Lower lobe of right lung (tissue), 2 donors: ENCODE data around the gene KLHL22. TPM values are rescaled to one million over a fixed set of nuclear protein-coding genes. Genes with fewer than 3 reads are reported as not detected.

Experiments used
- ATAC-seq, 2 donors: fragments of 200-7000 bp; cut with Tn5 transposase; one replicate each; pipeline ENCODE4 v1.9.1; 2020 to 2022; ENCODE audit warnings: mild to moderate bottlenecking in 2 of 2, moderate library complexity in 2 of 2
- DNase-seq: peaks from one replicate; pipeline ENCODE4 v3.0.0-alpha.2; 2020
- H3K27ac ChIP-seq: fragments of 200-600 bp; one replicate; pipeline ENCODE4 v1.8.0; 2022
- H3K27me3 ChIP-seq: fragments of 200-600 bp; one replicate; pipeline ENCODE4 v1.8.0; 2022; ENCODE audit warnings: low read depth
- H3K36me3 ChIP-seq: fragments of 200-600 bp; one replicate; pipeline ENCODE4 v1.8.0; 2022; ENCODE audit warnings: mild to moderate bottlenecking
- H3K4me1 ChIP-seq: fragments of 200-600 bp; one replicate; pipeline ENCODE4 v1.8.0; 2022
- H3K4me3 ChIP-seq: fragments of 200-600 bp; one replicate; pipeline ENCODE4 v1.8.0; 2022; ENCODE audit warnings: mild to moderate bottlenecking
- H3K9me3 ChIP-seq: fragments of 200-600 bp; one replicate; pipeline ENCODE4 v1.8.0; 2022
- CTCF ChIP-seq: fragments of 200-600 bp; IDR thresholded peaks from one replicate; pipeline ENCODE4 v1.8.0; 2022; ENCODE audit warnings: antibody characterized with exemption, mild to moderate bottlenecking
- intact Hi-C: fragments of 100-400 bp; cut with DNase I; formaldehyde crosslinking; loops from one replicate; pipeline ENCODE4 v1.11.0; 2022
- total RNA-seq: library from RNA; stranded (reverse); fragmentation: NEBNext Ultra II Directional; extraction: Animal tissue kit (Norgen Biotek cat#: 25700); gene quantifications from one replicate; pipeline ENCODE4 v1.2.1, GENCODE V29; 2021
- donor health status: DM: no; HTN: yes; CAD: no; lungs with severe emphysema.

The KLHL22 gene
- total RNA-seq, 1 donor from 2014 or later: 24.0 TPM

- intact Hi-C loops: loop anchor here (5.0 kb wide), 1 partner anchor 41 kb away; no protein-coding TSS in a partner anchor
- Histone ChIP-seq H3K36me3 (peaks cover 31% of the 10 kb centered on the region), H3K9me3 (no peaks in the 10 kb centered on the region), H3K27me3 (no peaks in the 10 kb centered on the region), H3K4me1 (peaks cover 19% of the 10 kb centered on the region), H3K4me3 (no peak overlapping the region), H3K27ac (no peak overlapping the region)
- no peak for ATAC-seq
- no peak for TF ChIP-seq CTCF
- DNase-seq: no peak
These were observed 37.0 kb downstream of the KLHL22 start for GRCh38 chr22:20458530-20459151.

- Histone ChIP-seq H3K27me3 (no peaks in the 10 kb centered on the region), H3K4me3 (no peak overlapping the region), H3K9me3 (no peaks in the 10 kb centered on the region), H3K4me1 (peaks cover 9% of the 10 kb centered on the region), H3K36me3 (peaks cover 31% of the 10 kb centered on the region), H3K27ac (no peak overlapping the region)
- DNase-seq (no peak), ATAC-seq (peak in 1 of 2 donors; percentile 6)
- no peak for TF ChIP-seq CTCF
- intact Hi-C loops: loop anchor here (5.0 kb wide), 1 partner anchor 40 kb away; no protein-coding TSS in a partner anchor
These were observed 37.9 kb downstream of the KLHL22 start for GRCh38 chr22:20457506-20458240.

- Histone ChIP-seq H3K9me3 (no peaks in the 10 kb centered on the region), H3K4me3 (no peak overlapping the region), H3K36me3 (peaks cover 31% of the 10 kb centered on the region), H3K27ac (no peak overlapping the region), H3K4me1 (peaks cover 9% of the 10 kb centered on the region), H3K27me3 (no peaks in the 10 kb centered on the region)
- TF ChIP-seq CTCF: no peak
- intact Hi-C loops: loop anchor here (5.0 kb wide), 1 partner anchor 39 kb away; no protein-coding TSS in a partner anchor
- DNase-seq (peak; percentile 9), ATAC-seq (no peak)
These were observed 38.9 kb downstream of the KLHL22 start for GRCh38 chr22:20456722-20457076.

- Histone ChIP-seq H3K27me3 (no peaks in the 10 kb centered on the region), H3K4me3 (no peak overlapping the region), H3K27ac (no peak overlapping the region), H3K36me3 (peaks cover 31% of the 10 kb centered on the region), H3K9me3 (no peaks in the 10 kb centered on the region), H3K4me1 (peaks cover 9% of the 10 kb centered on the region)
- intact Hi-C loops: loop anchor here (5.0 kb wide), 1 partner anchor 39 kb away; no protein-coding TSS in a partner anchor
- peak; percentile 90 for TF ChIP-seq CTCF
- DNase-seq (peak; percentile 82), ATAC-seq (peak; percentile 89 to 91)
These were observed 39.4 kb downstream of the KLHL22 start for GRCh38 chr22:20456064-20456721.

GRCh38 chr22:20455709-20456063 is 39.9 kb downstream of the KLHL22 start:
- DNase-seq (no peak), ATAC-seq (no peak)
- TF ChIP-seq CTCF: no peak
- H3K36me3 ChIP-seq: peaks cover 32% of the 10 kb centered on the region
- H3K27me3 ChIP-seq: no peaks in the 10 kb centered on the region
- peaks cover 9% of the 10 kb centered on the region for H3K4me1 ChIP-seq
- no peak overlapping the region for H3K4me3 ChIP-seq
- no peak overlapping the region for H3K27ac ChIP-seq
- intact Hi-C loops: loop anchor here (5.0 kb wide), 1 partner anchor 38 kb away; no protein-coding TSS in a partner anchor
- no peaks in the 10 kb centered on the region for H3K9me3 ChIP-seq
